HG03280 (cell line): ENCODE measurements around the gene SVEP1.

Experiments
- ATAC-seq: cut with Tn5 transposase; IDR thresholded peaks from one replicate; pipeline ENCODE4 v1.9.1; 2021; ENCODE audit warnings: mild to moderate bottlenecking, moderate library complexity; ENCODE audit not compliant: unreplicated experiment

The SVEP1 gene

GRCh38 chr9:110328763-110329162 lies 250.8 kb downstream of the SVEP1 start:
- ATAC-seq, result no peak

GRCh38 chr9:110327716-110328115 lies 251.8 kb downstream of the SVEP1 start:
- ATAC-seq, result no peak

GRCh38 chr9:110323818-110324217 lies 255.7 kb downstream of the SVEP1 start:
- ATAC-seq, result no peak

DNA sequence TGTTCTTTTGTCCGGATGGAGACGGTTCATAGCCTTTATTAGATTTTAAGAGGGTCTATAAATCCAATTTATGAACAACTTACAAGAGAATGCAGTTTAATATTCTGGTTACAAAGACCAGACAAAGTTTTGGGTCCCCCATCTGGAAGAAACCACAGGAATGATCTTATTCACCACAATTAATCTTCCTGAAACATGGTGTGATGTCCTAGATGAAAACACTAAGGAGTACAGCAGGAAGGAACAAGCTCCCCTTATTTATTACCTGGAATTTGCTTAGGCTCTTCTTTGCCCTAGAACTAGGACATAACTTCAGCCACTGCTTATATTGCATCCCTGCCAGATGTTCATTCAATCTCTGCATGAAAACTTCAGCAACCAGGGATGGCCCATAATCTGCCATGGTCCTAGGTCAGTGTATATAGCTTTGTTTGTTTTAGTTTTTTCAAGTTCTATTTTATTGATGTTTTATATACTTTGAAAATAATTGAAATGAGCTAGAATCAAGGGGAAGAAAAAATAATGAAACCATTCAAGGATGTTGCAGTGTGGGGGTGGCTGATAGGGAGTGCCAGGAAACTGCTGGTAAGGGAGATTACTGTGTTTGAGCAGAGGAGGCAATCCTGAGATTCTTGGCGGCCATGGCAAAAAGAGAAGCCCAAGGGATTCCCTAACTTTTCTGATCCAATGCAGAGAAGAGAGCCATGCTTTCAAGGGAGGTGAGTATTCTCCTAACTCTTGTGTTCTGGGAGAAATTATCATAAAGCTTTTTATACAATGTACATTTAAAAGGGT lies 258.7 kb downstream of the SVEP1 start:
- ATAC-seq, result no peak

DNA sequence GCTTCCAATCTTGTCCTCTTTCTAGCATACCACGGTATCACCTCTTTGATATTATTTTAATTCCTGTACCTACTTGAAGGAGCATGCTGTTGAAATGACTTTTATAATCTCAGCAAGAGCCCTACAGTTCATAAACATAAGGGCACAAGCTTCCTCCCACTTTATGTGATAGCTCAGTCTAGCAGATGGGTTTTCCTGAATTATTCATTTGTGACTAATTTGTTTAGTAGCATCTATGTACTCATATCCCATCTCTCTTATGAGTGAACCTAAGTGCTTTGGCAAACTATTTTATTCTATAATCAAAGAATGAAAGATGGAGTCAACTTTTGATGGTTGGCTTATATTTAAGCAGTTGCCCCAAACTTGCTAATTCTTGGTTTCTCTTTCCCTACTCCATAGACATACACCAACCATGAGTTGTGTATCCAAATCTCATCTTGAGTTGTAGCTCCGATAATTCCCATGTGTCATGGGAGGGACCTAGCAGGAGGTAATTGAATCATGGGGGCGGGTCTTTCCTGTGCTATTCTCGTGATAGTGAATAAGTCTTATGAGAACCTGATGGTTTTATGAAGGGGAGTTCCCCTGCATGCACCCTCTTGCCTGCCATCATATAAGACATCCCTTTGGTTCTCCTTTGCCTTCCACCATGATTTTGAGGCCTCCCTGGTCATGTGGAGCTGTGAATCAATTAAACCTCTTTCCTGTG lies 259.6 kb downstream of the SVEP1 start:
- ATAC-seq, result no peak

DNA sequence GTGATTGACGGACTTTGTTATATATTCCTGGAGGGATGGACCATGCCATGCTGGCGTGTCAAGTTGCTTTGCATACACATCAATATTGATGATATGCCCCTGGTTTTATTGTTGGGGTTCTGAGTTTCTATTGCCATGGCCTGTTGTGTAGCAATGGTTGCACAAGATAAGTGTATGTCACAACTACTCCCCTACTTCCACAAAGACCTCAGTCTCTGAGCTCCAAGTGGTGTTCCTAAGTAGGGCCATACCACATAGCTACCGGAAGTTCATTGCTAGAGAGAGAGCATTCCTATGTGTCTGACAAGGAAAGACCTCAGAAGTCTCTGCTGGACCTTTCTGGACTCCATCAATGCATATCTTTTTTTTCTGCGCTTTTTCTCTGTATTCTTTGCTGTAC lies 261.6 kb downstream of the SVEP1 start:
- ATAC-seq, result no peak

- ATAC-seq, result peak; percentile 97
These were observed 263.1 kb downstream of the SVEP1 start for GRCh38 chr9:110316261-110317075.
